Thymus (tissue), 11 donors: ENCODE data around the gene SPTBN5. TPM values are rescaled to one million over a fixed set of nuclear protein-coding genes. Genes with fewer than 3 reads are reported as not detected.
A peak's percentile ranks its signal among the peaks of the same experiment; 100 is the strongest.

Experiments
- DNase-seq, 9 donors: peaks; one replicate each; pipeline ENCODE4 v3.0.0-alpha.2; 2013; ENCODE audit warnings: low spot score in 9 of 9, low read depth in 6 of 9, missing footprints in 1 of 9
- H3K27ac ChIP-seq, 2 donors: one replicate each; pipeline ENCODE4 v1.5.1; 2013; ENCODE audit warnings: control low read depth in 1 of 2, low read depth in 1 of 2, low read length in 1 of 2, mild to moderate bottlenecking in 1 of 2, moderate library complexity in 1 of 2
- H3K27me3 ChIP-seq, 2 donors: one replicate each; pipeline ENCODE4 v1.5.1; 2013; ENCODE audit warnings: low read length in 1 of 2; ENCODE audit not compliant: control insufficient read depth in 2 of 2, insufficient read depth in 1 of 2
- H3K36me3 ChIP-seq, 2 donors: one replicate each; pipeline ENCODE4 v1.5.1; 2013; ENCODE audit warnings: low read length in 1 of 2, mild to moderate bottlenecking in 1 of 2, moderate library complexity in 1 of 2; ENCODE audit not compliant: control insufficient read depth in 2 of 2, insufficient read depth in 2 of 2
- H3K4me1 ChIP-seq, 2 donors: one replicate each; pipeline ENCODE4 v1.5.1; 2013; ENCODE audit warnings: low read length in 2 of 2; ENCODE audit not compliant: control insufficient read depth in 2 of 2, insufficient read depth in 2 of 2
- H3K4me3 ChIP-seq, 2 donors: one replicate each; pipeline ENCODE4 v1.5.1; 2013; ENCODE audit warnings: low read length in 2 of 2, control low read depth in 1 of 2, mild to moderate bottlenecking in 1 of 2
- H3K9me3 ChIP-seq, 2 donors: one replicate each; pipeline ENCODE4 v1.5.1; 2013; ENCODE audit warnings: low read length in 1 of 2, mild to moderate bottlenecking in 1 of 2; ENCODE audit not compliant: control insufficient read depth in 2 of 2, insufficient read depth in 1 of 2
- WGBS: extraction: QIAGEN DNeasy Blood & Tissue Kit; methylation state at CpG from one replicate; pipeline ENCODE4 v1.1.7; 2013; 5-methylcytosine and 5-hydroxymethylcytosine counted together
- polyA plus RNA-seq: library from polyadenylated mRNA; stranded (reverse); fragments of 200-250 nt; gene quantifications from one replicate; pipeline ENCODE4 v1.2.3, GENCODE V29; 2013
- total RNA-seq: library from RNA; stranded (reverse); fragments of 120-200 nt; gene quantifications from one replicate; pipeline ENCODE4 v1.2.4, GENCODE V29; 2013
- donor health status: healthy.

Gene SPTBN5
- total and polyA plus RNA-seq, 2 donors, result 0.57 to 1.6 TPM

DNA sequence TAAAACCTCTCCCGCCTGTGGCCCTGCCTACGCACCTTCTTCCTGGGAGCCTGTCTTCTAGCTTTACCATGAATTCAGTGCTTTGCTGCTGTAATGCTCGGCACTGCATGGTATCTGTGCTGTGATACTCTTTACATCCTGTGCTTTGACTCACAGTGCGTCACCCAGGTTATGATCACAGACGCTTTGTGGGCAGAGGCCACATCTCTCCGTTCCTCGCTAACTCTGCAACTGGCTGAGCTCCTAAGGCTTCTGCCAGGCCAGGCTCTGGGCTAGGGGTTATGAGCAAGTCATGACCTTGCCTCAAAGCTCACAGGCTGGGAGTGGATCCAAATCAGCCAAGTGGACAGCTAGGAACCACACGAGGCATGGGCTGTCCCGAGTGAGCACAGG, 23.2 kb downstream of the SPTBN5 start:
- no peak overlapping the region for H3K4me3 ChIP-seq

GRCh38 chr15:41869770-41870688, 23.8 kb downstream of the SPTBN5 start:
- peak overlapping the region in 1 of 2 donors; percentile 37 for H3K27ac ChIP-seq
- DNase-seq, result no peak

More for the DNA sequence above, 23.2 kb downstream of the SPTBN5 start:
- peak in 5 of 9 donors; percentile 16 to 70 (median 22) for DNase-seq
- Histone ChIP-seq H3K4me1 (peaks cover 0 to 12% of the 10 kb centered on the region in 2 donors), H3K27ac (peak overlapping the region in 1 of 2 donors; percentile 37), H3K27me3 (no peaks in the 10 kb centered on the region), H3K36me3 (no peaks in the 10 kb centered on the region), H3K9me3 (no peaks in the 10 kb centered on the region)
- 90% methylated on average over 9 of the region's 9 CpGs for WGBS

GRCh38 chr15:41868321-41868720, 25.5 kb downstream of the SPTBN5 start:
- 97% methylated on average over 15 of the region's 15 CpGs for WGBS
- H3K36me3 ChIP-seq, result no peaks in the 10 kb centered on the region
- DNase-seq, result no peak

More at GRCh38 chr15:41869770-41870688, 23.8 kb downstream of the SPTBN5 start:
- WGBS, result 94% methylated on average over 42 of the region's 42 CpGs
- Histone ChIP-seq H3K9me3 (no peaks in the 10 kb centered on the region), H3K36me3 (no peaks in the 10 kb centered on the region), H3K27me3 (no peaks in the 10 kb centered on the region), H3K4me3 (no peak overlapping the region), H3K4me1 (peaks cover 0 to 12% of the 10 kb centered on the region in 2 donors)

GRCh38 chr15:41866872-41867579, 26.8 kb downstream of the SPTBN5 start:
- Histone ChIP-seq H3K4me3 (no peak overlapping the region), H3K9me3 (no peaks in the 10 kb centered on the region), H3K36me3 (no peaks in the 10 kb centered on the region), H3K27ac (no peak overlapping the region), H3K4me1 (peaks cover 0 to 12% of the 10 kb centered on the region in 2 donors), H3K27me3 (no peaks in the 10 kb centered on the region)
- DNase-seq, result no peak
- WGBS, result 92% methylated on average over 25 of the region's 25 CpGs

More at GRCh38 chr15:41868321-41868720, 25.5 kb downstream of the SPTBN5 start:
- Histone ChIP-seq H3K4me1 (peaks cover 0 to 12% of the 10 kb centered on the region in 2 donors), H3K9me3 (no peaks in the 10 kb centered on the region), H3K27ac (no peak overlapping the region), H3K27me3 (no peaks in the 10 kb centered on the region), H3K4me3 (no peak overlapping the region)

GRCh38 chr15:41866263-41866703, 27.6 kb downstream of the SPTBN5 start:
- Histone ChIP-seq H3K9me3 (no peaks in the 10 kb centered on the region), H3K27ac (no peak overlapping the region), H3K27me3 (no peaks in the 10 kb centered on the region), H3K36me3 (no peaks in the 10 kb centered on the region), H3K4me1 (peaks cover 0 to 11% of the 10 kb centered on the region in 2 donors), H3K4me3 (no peak overlapping the region)
- no peak for DNase-seq
- WGBS, result 93% methylated on average over 8 of the region's 8 CpGs

DNA sequence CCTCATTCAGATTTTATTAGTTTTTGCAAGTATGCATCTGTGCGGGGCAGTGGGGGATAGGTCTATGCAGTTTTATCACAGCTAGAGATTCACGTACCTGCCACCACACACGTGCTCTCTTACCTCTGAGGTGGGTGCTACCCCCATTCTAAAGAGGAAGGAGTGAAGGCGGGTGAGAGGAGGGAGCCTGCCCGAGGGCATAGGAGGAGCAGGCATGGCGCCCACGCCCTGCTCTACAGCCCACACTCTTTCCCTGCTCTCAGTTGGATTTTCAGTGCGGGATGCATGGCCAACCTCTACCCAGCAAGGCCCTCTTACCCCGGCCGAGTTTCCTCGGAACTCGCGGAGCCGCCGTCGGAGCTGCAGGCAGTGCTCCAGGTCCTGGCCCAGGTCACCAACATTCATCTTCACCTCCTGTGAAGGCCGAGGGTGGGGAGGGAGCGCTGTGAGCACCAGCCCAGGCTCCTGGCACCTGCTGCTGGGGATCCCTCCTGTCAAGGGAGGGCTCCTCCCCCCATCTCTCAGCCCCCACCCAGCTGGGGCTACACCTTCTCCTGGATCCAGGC, 28.3 kb downstream of the SPTBN5 start:
- H3K27ac ChIP-seq, result no peak overlapping the region
- WGBS, result 95% methylated on average over 18 of the region's 18 CpGs
- DNase-seq, result no peak
- no peak overlapping the region for H3K4me3 ChIP-seq
- H3K9me3 ChIP-seq, result no peaks in the 10 kb centered on the region
- no peaks in the 10 kb centered on the region for H3K27me3 ChIP-seq
- no peaks in the 10 kb centered on the region for H3K36me3 ChIP-seq
- peaks cover 0 to 5% of the 10 kb centered on the region in 2 donors for H3K4me1 ChIP-seq

DNA sequence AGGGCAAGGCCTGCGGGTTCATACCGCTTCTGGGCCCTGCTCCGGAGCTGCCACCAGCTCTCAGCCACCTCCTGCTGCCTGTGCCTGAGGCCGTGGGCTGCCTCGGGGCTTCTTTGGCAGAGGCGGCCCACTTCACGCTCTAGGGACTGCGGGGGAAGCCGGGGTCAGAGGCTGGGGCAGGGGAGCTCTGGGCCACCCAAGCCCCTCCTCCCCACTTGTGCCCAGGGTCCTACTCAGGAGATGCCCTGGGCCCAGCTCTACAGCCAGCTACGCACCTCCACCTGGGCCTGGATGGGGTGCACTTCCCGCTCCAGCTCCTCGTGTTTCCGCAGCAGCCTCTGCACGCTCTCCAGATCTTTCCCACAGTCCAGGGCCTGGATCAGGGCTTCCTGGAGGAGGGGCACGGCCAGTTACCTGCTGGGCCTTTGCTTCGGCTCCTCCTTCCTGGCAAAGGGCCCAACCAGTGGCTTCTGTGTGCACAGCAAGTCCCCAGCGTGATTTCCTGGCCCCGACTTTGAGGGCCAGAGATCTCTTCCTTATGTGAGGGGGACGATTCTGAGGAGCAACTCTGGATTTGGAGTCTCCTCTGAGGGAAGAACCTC, 31.2 kb downstream of the SPTBN5 start:
- no peak for DNase-seq
- H3K9me3 ChIP-seq, result no peaks in the 10 kb centered on the region
- H3K27me3 ChIP-seq, result no peaks in the 10 kb centered on the region
- no peaks in the 10 kb centered on the region for H3K36me3 ChIP-seq
- no peak overlapping the region for H3K27ac ChIP-seq
- no peak overlapping the region for H3K4me3 ChIP-seq
- peaks cover 2 to 8% of the 10 kb centered on the region in 2 donors for H3K4me1 ChIP-seq
- 86% methylated on average over 19 of the region's 19 CpGs for WGBS

DNA sequence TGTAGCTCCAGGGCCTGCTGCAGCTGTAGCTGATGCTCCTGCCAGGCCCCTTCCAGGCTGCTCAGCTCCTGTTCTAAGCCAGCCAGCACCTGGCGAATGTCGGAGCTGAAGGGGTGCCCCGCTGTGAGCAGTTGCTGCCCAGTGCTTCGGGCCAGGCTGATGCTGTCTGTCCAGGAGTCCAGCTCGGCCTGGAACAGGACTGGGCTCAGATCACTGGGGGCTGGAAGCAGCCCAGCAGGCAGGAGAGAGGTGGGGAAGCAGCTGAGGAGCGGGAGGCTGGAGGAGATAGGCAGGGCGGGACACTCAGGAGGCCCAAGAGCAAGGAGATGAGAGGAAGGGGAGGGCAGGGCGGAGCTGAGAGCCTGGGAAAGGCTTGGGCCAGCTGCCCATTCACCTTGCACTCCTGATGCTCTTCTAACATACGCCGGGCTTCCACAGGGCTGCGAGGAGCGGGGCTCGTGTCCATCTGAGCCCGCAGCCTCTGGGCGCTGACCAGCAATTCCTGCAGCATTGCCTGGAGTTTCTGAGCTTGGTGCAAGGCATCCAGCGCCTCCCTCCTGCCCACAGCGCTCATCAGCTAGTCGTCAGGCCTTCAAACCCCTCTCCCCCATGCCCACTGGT, 32.0 kb downstream of the SPTBN5 start:
- H3K27ac ChIP-seq, result no peak overlapping the region
- no peak for DNase-seq
- H3K4me1 ChIP-seq, result peaks cover 2 to 8% of the 10 kb centered on the region in 2 donors
- H3K4me3 ChIP-seq, result no peak overlapping the region
- WGBS, result 96% methylated on average over 18 of the region's 18 CpGs
- no peaks in the 10 kb centered on the region for H3K27me3 ChIP-seq
- no peaks in the 10 kb centered on the region for H3K9me3 ChIP-seq
- H3K36me3 ChIP-seq, result no peaks in the 10 kb centered on the region
